Pancreas (tissue), 10 donors: ENCODE measurements around the gene THOP1. TPM values are rescaled to one million over a fixed set of nuclear protein-coding genes. Genes with fewer than 3 reads are reported as not detected.
A peak's percentile ranks its signal among the peaks of the same experiment; 100 is the strongest.

ENCODE experiments used
- ATAC-seq, 4 donors: fragments of 200-7000 bp; cut with Tn5 transposase; one replicate each; pipeline versions ENCODE4 v1.8.0 to v1.9.1; 2020; ENCODE audit warnings: mild to moderate bottlenecking in 4 of 4, moderate library complexity in 4 of 4
- DNase-seq, 6 donors: peaks; one replicate each; pipeline ENCODE4 v3.0.0-alpha.2; 2020
- FAIRE-seq: peaks from 2 replicates; lab custom pipeline; 2012; peaks lifted over from hg19 to GRCh38; lab: Jason Lieb, UNC
- H3K27ac ChIP-seq, 4 donors: fragments of 200-600 bp; sonication (generic); 1 replicate in 3 of 4; 2 replicates in 1 of 4; pipeline versions ENCODE4 v1.5.0 to v1.8.0; 2020
- H3K27me3 ChIP-seq, 4 donors: fragments of 200-600 bp; one replicate each; pipeline ENCODE4 v1.8.0; 2021
- H3K36me3 ChIP-seq, 3 donors: fragments of 200-600 bp; sonication (generic) in 1 of 3; one replicate each; pipeline versions ENCODE4 v1.5.0 to v1.8.0; 2020 to 2021
- H3K4me1 ChIP-seq, 3 donors: fragments of 200-600 bp; one replicate each; pipeline ENCODE4 v1.8.0; 2021
- H3K4me3 ChIP-seq, 4 donors: fragments of 200-600 bp; sonication (generic) in 2 of 4; one replicate each; pipeline versions ENCODE4 v1.5.0 to v1.8.0; 2020 to 2021
- H3K9me3 ChIP-seq, 4 donors: fragments of 200-600 bp; one replicate each; pipeline ENCODE4 v1.8.0; 2021
- CTCF ChIP-seq, 4 donors: fragments of 200-600 bp; sonication (generic) in 3 of 4; IDR thresholded peaks; one replicate each; pipeline versions ENCODE4 v1.5.0 to v1.8.0; 2021; ENCODE audit warnings: antibody characterized with exemption in 4 of 4
- WGBS, 2 donors: extraction: QIAGEN DNeasy Blood & Tissue Kit; methylation state at CpG; one replicate each; pipeline ENCODE4 v1.1.7; 2013; 5-methylcytosine and 5-hydroxymethylcytosine counted together
- intact Hi-C, 3 donors: fragments of 100-400 bp; cut with DNase I; formaldehyde crosslinking; loops; one replicate each; pipeline versions ENCODE4 v1.11.1 to v1.14.2; 2022
- polyA plus RNA-seq, 2 donors: library from polyadenylated mRNA; stranded (reverse); fragments of 200-250 nt; gene quantifications; one replicate each; pipeline ENCODE4 v1.2.3, GENCODE V29; 2013
- total RNA-seq, 6 donors: library from RNA; stranded (reverse); fragmentation: NEBNext Ultra II Directional in 4 of 6; extraction: Animal tissue kit (Norgen Biotek cat#: 25700) in 4 of 6; gene quantifications; one replicate each; pipeline versions ENCODE4 v1.2.1 to v1.2.4, GENCODE V29; 2021 to 2023
- donor health status: healthy with polysubstance abuse.
- donor health status: DM: no; HTN: no; CAD: no; lungs with moderate emphysema.
- donor health status: DM: no; HTN: no; CAD: no.
- donor health status: control.
- donor health status: control.
- donor health status: Bipolar disorder and iron deficiency.
- donor health status: DM: yes; HTN: yes; CAD: no.
- donor health status: DM: no; HTN: no; CAD: no.
- donor health status: DM: no; HTN: no; CAD: no.
- donor health status: DM: yes; HTN: yes; CAD: no.

THOP1 gene
- total and polyA plus RNA-seq, 8 donors = 11.6 to 124 (median 20.5) TPM

GRCh38 chr19:2779121-2779740, 6.1 kb upstream of the THOP1 start:
- DNase-seq (no peak), ATAC-seq (no peak), FAIRE-seq (no peak)
- Histone ChIP-seq H3K4me3 (no peak overlapping the region), H3K4me1 (peaks cover 0 to 16% (median 13%) of the 10 kb centered on the region in 3 donors), H3K27me3 (no peaks in the 10 kb centered on the region), H3K36me3 (no peaks in the 10 kb centered on the region), H3K27ac (no peak overlapping the region), H3K9me3 (no peaks in the 10 kb centered on the region)
- intact Hi-C loops = no loop called here
- no peak for TF ChIP-seq CTCF (IDR thresholded peaks at IDR 0.05)
- 70 to 71% methylated on average over 14 of the region's 14 CpGs for WGBS, 2 donors

GRCh38 chr19:2780284-2780683, 5.0 kb upstream of the THOP1 start:
- Histone ChIP-seq H3K9me3 (no peaks in the 10 kb centered on the region), H3K27me3 (no peaks in the 10 kb centered on the region), H3K4me1 (peaks cover 0 to 23% (median 21%) of the 10 kb centered on the region in 3 donors), H3K4me3 (no peak overlapping the region), H3K36me3 (no peaks in the 10 kb centered on the region), H3K27ac (no peak overlapping the region)
- DNase-seq (no peak), FAIRE-seq (no peak), ATAC-seq (no peak)
- intact Hi-C loops = no loop called here
- whole genome bisulfite sequencing, 2 donors = 90 to 92% methylated on average over 7 of the region's 7 CpGs
- no peak for TF ChIP-seq CTCF (IDR thresholded peaks at IDR 0.05)

GRCh38 chr19:2782329-2782935, 2.9 kb upstream of the THOP1 start:
- peak overlapping the region; percentile 73 to 87 (median 79) for H3K27ac ChIP-seq
- intact Hi-C loops = no loop called here
- no peak for TF ChIP-seq CTCF (IDR thresholded peaks at IDR 0.05)
- FAIRE-seq (no peak), ATAC-seq (peak in 1 of 4 donors; percentile 0), DNase-seq (no peak)
- peak overlapping the region; percentile 73 to 100 (median 94) for H3K4me3 ChIP-seq
- H3K4me1 ChIP-seq = peaks cover 5 to 27% (median 21%) of the 10 kb centered on the region in 3 donors
- 0% methylated on average over 24 of the region's 24 CpGs for WGBS, 2 donors
- H3K9me3 ChIP-seq = no peaks in the 10 kb centered on the region
- H3K27me3 ChIP-seq = no peaks in the 10 kb centered on the region
- H3K36me3 ChIP-seq = no peaks in the 10 kb centered on the region

- WGBS, 2 donors = 0% methylated on average over 62 to 68 of the region's 68 CpGs
- intact Hi-C loops = no loop called here
Measured at GRCh38 chr19:2782936-2783780, 2.1 kb upstream of the THOP1 start, which contains the start of gene SGTA. Gene SGTA (minus strand): TSS chr19:2783273. CDS start chr19:2769068, 14,205 bp downstream.

More at GRCh38 chr19:2782936-2783780, 2.1 kb upstream of the THOP1 start, which contains the start of gene SGTA:
- peak; percentile 92 to 99 (median 98) for DNase-seq
- H3K36me3 ChIP-seq = no peaks in the 10 kb centered on the region
- peak within 1 kb of the TSS; percentile 73 to 100 (median 94) for H3K4me3 ChIP-seq
- no peaks in the 10 kb centered on the region for H3K27me3 ChIP-seq
- TF ChIP-seq CTCF (IDR thresholded peaks at IDR 0.05) = peak in 3 of 4 donors; percentile 15 to 43 (median 23)
- H3K4me1 ChIP-seq = peaks cover 5 to 27% (median 21%) of the 10 kb centered on the region in 3 donors
- H3K9me3 ChIP-seq = no peaks in the 10 kb centered on the region
- ATAC-seq = peak; percentile 81 to 92 (median 86)
- H3K27ac ChIP-seq = peak within 1 kb of the TSS; percentile 73 to 87 (median 79)
- FAIRE-seq = peak; percentile 91
